Hepatocyte (in vitro differentiated cells): Measurements from ENCODE around the gene NTN4.
"Not testable (repeated sequence)": the region's sequence is repeated elsewhere in the genome, so short reads cannot be mapped to it uniquely, and the experiment has no call there.

Source experiments
- EZH2phosphoT487 ChIP-seq: fragments of 200-600 bp; sonication (generic); IDR thresholded peaks from one replicate; pipeline ENCODE4 v1.6.1; 2018; ENCODE audit warnings: antibody characterized with exemption, mild to moderate bottlenecking, low read depth, moderate library complexity; ENCODE audit not compliant: unreplicated experiment, severe bottlenecking
- TF ChIP-seq, protein P1 (sequence below): fragments of 200-600 bp; sonication (generic); IDR thresholded peaks from 2 replicates; pipeline ENCODE4 v1.5.1; 2016; ENCODE audit warnings: antibody characterized with exemption, mild to moderate bottlenecking; ENCODE audit not compliant: poor library complexity

DNA sequence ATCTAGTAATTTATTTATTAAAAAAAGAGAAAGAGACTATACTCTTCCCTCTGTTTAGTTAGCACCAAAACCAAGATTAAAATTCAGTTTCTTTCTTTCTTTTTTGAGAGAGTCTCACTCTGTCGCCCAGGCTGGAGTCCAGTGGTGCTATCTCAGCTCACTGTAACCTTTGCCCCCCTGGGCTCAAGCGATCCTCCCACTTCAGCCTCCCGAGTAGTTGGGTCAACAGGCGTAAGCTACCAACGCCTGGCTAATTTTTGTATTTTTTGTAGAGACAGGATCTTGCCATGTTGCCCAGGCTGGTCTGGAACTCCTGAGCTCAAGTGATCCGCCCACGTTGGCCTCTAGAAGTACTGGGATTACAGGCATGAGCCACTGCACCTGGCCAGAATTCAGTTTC, 174.1 kb downstream of the NTN4 start:
- TF ChIP-seq, protein P1, sequence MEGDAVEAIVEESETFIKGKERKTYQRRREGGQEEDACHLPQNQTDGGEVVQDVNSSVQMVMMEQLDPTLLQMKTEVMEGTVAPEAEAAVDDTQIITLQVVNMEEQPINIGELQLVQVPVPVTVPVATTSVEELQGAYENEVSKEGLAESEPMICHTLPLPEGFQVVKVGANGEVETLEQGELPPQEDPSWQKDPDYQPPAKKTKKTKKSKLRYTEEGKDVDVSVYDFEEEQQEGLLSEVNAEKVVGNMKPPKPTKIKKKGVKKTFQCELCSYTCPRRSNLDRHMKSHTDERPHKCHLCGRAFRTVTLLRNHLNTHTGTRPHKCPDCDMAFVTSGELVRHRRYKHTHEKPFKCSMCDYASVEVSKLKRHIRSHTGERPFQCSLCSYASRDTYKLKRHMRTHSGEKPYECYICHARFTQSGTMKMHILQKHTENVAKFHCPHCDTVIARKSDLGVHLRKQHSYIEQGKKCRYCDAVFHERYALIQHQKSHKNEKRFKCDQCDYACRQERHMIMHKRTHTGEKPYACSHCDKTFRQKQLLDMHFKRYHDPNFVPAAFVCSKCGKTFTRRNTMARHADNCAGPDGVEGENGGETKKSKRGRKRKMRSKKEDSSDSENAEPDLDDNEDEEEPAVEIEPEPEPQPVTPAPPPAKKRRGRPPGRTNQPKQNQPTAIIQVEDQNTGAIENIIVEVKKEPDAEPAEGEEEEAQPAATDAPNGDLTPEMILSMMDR: not testable (repeated sequence)
- TF ChIP-seq EZH2phosphoT487: not testable (repeated sequence)
